Fibroblast of lung (primary cell): Measurements from ENCODE around the gene PRRT2.

ENCODE experiments used
- EZH2 ChIP-seq: IDR thresholded peaks from 2 replicates; pipeline ENCODE4 v1.5.1; 2012; ENCODE audit warnings: low read length, control low read depth, mild to moderate bottlenecking; ENCODE audit errors: missing control alignments
- TF ChIP-seq, protein P1 (sequence below), 2 donors: IDR thresholded peaks in 1 of 2; conservative IDR thresholded peaks in 1 of 2; 1 replicate in 1 of 2; 2 replicates in 1 of 2; pipeline ENCODE4 v1.5.1; 2011 to 2012; ENCODE audit warnings: low read length in 2 of 2, control low read depth in 1 of 2, inconsistent platforms in 1 of 2, low read depth in 1 of 2, mild to moderate bottlenecking in 1 of 2

GRCh38 chr16:29808219-29808900, 3.6 kb upstream of the PRRT2 start:
- TF ChIP-seq, protein P1, sequence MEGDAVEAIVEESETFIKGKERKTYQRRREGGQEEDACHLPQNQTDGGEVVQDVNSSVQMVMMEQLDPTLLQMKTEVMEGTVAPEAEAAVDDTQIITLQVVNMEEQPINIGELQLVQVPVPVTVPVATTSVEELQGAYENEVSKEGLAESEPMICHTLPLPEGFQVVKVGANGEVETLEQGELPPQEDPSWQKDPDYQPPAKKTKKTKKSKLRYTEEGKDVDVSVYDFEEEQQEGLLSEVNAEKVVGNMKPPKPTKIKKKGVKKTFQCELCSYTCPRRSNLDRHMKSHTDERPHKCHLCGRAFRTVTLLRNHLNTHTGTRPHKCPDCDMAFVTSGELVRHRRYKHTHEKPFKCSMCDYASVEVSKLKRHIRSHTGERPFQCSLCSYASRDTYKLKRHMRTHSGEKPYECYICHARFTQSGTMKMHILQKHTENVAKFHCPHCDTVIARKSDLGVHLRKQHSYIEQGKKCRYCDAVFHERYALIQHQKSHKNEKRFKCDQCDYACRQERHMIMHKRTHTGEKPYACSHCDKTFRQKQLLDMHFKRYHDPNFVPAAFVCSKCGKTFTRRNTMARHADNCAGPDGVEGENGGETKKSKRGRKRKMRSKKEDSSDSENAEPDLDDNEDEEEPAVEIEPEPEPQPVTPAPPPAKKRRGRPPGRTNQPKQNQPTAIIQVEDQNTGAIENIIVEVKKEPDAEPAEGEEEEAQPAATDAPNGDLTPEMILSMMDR (conservative IDR thresholded peaks at IDR 0.05 in 1 of 2, IDR thresholded peaks at IDR 0.05 in 1 of 2; ENCODE audit: low read depth in 1 of 2, low read length in 2 of 2), result no peak
- TF ChIP-seq EZH2, result no peak
